HG02588 (cell line): ENCODE measurements around the gene PRICKLE2.
"Not testable (repeated sequence)": the region's sequence is repeated elsewhere in the genome, so short reads cannot be mapped to it uniquely, and the experiment has no call there.

ENCODE experiments used
- ATAC-seq: cut with Tn5 transposase; IDR thresholded peaks from one replicate; pipeline ENCODE4 v1.9.1; 2021; ENCODE audit warnings: mild to moderate bottlenecking, moderate library complexity; ENCODE audit not compliant: unreplicated experiment

The PRICKLE2 gene

DNA sequence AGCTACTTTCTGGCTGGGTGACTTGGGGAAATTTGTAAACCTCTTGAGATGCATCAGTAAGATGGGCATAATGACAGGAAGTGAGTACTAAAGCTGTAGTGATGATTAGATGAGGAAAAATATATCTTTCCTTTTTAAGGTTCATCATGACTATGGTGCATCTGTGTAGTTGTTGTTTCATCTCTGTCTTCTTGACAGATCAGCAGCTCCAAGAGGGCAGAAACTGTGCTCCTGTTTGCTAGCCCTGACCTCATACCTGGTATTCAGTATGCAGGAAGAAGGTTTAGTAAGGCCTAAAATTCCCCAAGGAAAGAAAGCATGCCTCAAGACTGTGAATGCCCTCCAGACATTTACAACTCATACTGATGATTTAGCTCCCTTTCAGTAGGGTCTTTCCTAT lies 119.5 kb downstream of the PRICKLE2 start:
- ATAC-seq, result no peak

DNA sequence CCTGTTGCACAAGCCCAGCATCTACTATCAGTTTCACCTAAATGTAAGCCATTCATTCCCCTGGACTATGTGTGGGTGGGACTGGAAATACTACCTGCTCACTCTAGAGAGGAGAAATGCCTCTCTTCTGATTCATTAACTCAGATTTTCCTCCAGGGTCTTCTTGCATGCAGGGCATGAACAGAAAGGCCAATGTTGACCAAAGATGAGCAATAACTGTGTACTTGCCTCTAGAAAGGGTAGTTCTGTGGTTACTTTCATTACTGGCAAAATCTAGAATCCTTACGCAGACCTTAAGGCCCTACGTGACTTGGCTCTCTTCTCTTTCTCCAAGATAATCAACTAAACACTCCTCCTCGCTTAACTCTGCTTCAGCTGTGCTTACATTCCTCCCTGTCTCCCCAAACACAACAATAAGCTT lies 120.6 kb downstream of the PRICKLE2 start:
- peak; percentile 70 for ATAC-seq

DNA sequence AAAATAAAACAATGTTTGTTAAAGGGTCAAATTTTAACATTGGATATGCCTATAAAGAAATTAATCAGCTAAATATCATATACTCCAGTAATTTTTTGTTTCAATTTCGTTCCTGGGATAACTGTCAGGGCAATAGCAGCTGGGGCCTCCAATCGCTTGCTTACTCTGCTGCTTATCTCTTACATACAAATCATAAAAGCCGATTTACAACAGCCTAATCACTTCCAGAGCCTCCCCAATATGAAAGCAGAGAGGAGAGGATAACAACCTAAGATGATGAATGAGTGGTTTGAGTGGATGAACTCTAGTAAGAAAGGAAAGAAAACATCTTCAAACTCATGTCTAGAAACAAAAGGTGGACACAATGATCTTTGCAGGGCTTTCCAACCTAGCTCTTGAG lies 121.3 kb downstream of the PRICKLE2 start:
- ATAC-seq, result no peak

DNA sequence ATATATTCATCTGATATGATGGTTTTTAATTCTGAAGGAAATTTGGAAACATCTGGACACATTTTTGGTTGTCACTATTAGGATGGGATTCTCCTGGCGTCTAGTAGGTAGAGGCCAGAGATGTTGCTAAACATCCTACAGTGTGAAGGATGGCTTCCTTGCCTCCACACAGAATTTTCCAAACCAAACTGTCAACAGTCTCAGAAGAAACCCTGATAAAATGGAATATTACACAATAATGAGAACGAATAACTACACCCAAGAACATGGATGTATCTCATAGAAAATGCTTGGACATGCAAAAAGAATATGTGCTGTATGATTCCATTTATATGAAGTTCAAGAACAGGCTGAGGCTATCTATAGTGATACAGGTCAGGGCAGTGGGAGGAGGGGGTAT lies 122.1 kb downstream of the PRICKLE2 start:
- ATAC-seq, result no peak

DNA sequence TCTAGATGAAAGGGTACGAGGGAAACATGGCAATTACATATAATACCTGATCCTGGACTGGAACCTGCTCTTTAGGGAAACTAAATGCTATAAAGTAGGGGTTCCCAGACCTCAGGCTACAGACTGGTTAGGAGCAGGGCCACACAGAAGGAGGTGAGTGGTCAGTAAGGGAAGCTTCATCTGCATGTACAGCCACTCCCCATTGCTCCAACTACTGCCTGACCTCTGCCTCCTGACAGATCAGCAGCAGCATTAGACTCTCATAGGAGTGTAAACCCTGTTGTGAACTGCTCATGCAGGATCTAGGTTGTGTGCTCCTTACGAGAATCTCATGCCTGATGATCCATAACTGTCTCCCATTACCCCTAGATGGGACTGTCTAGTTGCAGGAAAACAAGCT lies 123.1 kb downstream of the PRICKLE2 start:
- ATAC-seq, result no peak

DNA sequence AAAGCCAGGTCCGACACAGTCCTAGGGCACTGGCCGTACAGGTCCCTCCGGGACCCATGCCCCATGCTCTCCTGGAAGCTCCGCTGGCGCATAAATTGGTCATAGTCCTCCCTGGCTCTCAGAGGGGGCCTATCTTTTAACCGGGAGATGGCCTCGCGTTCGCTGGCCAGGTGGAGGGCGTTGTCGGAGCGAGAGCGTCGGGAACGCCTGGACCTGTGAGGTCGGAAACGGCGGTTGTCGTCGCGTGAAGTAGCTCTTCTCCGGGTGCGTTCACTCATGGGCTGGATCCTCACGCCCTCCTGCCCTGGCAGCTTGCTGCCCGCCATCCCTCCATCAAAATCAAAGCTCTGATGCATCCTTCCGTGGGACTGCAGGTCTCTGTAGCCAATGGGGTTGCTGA lies 126.0 kb downstream of the PRICKLE2 start:
- no peak for ATAC-seq

DNA sequence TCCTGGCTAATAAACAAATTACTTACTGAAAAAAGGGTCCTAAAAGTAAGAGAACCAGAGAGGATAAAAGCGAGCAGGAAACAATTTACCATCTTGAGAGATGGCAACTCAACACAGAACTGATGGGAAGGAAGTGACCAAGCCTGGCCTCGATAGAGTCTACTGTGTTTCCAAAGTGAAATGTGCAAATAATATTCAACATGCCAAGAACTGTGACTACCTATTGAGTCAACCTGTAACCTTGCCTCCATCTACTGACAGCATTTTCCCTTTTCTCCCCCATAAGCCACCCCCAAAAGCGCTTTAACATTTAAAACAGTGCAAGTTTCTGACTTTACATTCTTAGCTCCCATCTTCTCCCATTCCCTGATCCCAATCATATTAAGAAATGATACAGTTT lies 126.6 kb downstream of the PRICKLE2 start:
- no peak for ATAC-seq

DNA sequence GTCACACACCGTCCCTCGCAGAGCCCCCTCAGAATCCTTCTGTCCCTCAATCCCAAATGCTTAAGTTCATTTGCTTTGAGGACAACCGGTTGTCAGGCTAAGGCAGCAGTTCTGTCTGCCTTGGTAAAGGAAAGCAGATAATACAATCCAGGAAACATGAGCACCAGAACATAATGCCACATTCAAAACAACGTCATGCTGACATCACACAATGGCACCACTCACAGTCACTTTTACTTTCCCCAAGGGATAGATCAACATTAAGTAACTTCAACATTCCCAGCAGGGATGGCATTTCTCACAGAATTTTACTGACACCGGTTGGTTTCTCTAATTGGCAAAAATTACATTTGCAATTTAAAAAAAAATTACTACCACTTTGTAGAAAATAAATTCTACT lies 127.3 kb downstream of the PRICKLE2 start:
- no peak for ATAC-seq

DNA sequence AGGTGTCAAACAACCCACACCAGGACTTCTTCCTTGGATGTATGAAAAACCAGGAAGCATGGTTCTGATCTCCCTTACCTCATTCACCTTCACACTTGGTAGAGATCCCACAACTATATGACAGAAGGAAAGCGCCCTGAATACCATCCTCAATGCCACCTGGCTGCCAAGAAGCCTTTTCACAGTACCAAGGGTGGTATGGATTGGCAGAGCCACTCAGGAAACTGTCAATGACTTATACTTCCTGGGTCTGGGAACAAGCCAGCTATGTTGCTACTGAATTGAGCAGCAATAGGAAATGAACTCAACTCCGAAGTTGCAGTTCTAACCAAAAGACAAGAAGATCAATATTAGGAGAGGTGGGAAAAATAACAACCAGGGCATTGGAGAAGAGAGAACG lies 129.5 kb downstream of the PRICKLE2 start:
- no peak for ATAC-seq

DNA sequence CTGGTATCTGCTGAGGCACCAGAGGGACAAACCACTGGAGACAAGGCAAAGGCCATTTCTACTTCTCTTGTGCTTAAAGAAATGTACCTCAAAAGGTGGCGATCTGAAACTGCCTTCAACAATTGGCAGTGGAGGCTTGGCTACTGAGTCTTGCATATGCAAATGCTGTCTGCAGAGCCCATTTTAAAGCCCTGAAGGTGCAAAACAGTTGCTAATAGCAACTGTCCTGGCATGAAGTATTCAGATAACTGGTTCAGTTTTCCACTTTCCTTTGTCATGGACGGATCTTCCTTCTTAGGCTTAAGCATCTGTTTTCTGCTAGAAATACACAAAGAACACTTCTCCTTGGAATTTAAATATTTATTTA lies 130.6 kb downstream of the PRICKLE2 start:
- no peak for ATAC-seq

DNA sequence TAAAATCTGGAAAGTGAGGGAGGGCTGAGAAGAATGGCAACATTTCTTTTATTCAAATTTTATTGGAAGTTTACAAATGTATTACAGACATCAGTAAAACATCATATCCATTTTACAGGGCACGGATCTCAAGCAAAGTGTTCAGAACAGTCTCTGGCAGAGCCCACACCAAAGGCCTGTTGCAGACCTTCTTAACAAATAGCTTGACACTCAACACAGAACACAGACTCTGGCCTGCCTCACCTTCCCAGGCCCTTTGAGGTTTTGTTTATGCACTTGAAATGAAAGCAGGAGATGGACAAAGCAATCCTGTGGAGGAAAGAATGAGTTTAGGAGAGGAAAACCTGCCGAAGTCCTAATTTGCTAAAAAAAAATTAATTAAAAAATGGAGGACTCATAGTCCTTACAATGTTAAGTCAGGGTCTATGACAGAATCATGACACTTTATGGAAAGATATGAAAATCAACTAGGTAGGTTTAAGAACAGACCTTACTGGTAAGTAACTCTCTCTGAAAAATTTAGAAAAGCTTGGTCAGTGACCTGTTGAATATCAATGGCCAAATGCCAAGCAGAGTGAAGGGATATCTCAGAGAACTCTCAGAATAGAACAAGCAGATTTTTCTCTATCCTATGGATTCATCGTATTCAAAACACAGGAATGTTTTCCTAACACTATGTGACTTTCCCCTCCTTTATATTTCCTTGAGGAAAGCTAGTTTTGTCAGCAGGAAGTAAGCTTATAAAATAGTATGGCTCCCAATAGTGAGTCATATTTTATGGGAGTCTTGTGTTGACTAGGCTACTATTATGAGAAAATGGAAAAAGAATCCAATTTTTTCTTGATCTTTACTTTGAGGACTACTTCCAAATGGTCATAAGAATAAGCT lies 131.2 kb downstream of the PRICKLE2 start:
- no peak for ATAC-seq

DNA sequence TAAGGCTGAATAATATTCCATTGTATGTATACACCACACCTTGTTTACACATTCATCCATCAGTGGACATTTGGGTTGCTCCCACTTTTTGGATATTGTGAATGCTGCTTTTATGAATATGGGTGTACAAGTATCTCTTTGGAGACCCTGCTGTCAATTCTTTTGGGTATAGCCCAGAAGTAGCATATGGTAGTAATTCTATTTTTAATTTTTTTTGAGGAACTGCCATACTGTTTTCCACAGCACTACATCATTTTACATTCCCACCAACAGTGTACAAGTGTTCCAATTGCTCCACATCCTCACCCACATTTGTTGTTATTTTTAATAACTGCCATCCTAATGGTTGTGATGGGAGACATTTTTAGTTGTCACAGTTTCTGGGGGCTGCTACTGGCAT lies 132.1 kb downstream of the PRICKLE2 start:
- ATAC-seq, result no peak

DNA sequence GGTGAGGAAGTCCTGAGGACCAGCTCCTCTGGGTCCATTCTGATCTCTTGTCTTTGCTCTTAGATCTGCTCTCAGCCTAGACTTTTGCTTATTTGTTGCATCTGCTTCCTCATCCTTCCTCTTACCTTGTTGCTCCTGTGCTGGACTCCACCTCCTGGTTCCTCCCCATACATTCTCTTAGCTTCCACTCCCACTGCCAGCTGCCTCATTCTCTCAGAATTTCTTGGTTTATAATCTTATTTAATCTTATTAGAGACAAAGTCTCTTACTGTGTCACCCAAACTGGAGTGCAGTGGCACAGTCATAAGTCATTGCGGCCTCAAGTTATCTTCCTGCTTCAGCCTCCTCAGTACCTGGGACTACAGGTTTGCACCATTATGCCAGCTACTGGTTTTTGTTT lies 133.8 kb downstream of the PRICKLE2 start:
- no peak for ATAC-seq

DNA sequence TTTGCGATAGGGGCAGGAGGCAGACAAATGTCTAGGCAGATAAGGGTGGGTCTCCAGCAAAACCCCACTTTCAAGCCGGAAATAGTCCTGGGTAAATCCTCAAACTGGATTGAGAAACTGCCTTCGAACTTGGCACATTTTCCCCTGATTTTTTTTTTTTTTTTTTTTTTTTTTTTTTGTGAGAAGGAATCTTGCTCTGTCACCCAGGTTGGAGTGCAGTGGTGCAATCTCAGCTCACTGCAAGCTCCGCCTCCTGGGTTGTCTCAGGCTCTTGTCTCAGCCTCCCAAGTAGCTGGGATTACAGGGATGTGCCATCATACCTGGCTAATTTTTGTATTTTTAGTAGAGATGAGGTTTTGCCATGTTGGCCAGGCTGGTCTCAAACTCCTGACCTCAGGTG lies 135.9 kb downstream of the PRICKLE2 start:
- ATAC-seq, result not testable (repeated sequence)

DNA sequence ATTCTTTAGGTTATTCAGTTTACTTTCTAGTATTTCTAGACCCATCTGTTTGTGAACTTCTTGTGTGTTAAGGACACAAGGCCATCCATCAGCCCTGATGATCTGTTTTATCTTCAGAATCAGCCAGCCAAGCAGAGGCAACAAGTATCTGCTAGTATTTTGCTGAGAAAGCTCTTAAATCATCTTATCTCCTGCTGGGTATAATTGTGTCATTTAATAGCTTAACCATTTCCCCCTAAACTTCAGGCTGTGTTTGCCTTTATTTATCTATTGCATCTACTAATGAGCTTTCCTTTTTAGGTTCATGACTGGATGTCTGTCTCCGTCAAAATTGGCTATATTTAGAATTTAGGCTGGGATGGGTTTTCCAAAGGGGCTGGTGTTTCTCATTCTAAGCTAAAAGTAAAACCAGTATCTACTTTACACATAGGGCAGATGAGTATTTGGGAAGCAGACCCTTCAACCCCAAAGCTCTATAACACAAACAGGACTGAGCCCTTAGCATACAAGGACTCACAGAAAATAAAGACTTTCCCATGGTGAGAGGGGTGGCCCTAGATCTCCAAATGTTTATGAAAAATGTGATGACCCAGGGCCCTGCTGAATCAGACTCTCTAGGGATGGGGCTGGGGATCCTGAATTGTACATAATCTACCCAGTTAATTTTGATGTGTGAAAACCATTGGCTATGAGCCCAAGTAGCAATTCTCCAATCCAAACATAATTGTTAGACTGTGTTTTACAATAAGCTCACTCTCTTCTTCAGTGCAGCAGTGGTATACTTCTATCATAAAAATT lies 136.7 kb downstream of the PRICKLE2 start:
- ATAC-seq, result no peak

DNA sequence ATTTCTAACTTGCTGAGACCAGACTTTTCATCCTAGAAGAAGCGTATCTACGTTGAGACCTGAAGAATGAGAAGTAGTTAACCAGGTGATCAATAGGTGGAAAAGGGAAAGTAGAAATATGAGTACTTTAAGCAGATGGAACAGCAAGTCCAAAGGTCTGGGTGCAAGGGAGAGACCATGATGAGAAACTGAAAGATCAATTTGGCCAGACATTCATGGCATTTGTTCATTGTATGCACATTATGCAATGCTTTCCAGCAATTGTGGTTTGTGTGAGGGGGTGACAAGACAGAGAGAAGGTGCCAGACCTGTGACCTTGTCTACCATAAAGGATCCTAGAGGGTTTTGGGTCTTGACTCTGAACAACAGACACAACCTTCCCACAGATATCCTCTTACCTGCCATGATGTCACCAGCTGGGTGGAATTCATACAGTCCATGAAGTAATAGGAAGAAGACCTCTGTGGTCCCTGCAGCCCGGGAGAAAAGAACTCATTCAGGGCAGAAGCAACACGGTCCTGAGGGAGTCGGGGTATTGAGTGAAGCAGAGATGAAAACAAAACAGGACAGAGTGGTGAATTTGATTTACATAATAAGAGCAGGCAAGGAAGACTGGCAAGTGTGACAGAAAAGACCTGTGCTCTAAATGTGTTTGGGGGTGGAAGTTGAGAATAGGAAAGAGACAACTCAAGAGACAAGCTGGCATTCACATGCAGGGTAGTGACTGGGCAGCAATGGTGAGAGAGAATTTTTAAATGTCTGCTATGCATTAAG lies 138.6 kb downstream of the PRICKLE2 start:
- ATAC-seq, result no peak

DNA sequence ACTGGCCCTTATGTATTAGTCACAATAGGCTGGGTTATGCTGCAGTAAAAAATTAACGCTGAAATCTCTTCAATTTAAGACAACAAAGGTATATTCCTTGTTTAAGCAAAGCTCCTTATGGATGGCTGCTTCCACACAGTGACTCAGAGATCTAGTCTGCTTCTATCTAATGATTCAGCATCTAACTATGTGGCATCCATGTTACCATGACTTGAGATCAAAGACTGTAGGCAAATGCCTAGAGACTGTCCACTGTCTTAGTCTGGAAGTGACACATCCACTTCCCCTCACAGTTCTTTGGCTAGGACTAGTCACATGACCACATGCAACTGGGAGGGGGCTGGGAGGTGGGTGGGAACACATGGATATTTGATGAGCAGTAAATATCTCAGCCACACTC lies 140.6 kb downstream of the PRICKLE2 start:
- ATAC-seq, result no peak

DNA sequence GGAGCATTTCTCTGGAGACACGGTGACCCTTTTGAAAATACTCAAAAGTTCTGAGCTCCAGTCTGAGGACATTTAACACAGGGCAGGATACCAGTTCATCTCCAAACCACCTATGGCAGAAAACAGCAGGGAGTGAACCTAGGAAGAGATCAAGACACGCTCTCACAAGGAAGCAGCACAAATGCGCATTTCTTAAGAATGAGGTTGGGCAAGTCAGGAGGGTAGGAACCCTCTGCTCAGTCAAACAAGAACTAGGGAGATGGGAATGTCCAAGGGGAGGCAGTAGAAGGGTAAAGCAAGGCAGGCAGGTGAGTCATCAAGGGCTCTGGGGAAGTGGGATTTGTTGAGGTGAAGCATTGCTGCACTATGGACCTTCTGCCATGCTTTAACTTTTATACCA lies 141.7 kb downstream of the PRICKLE2 start:
- ATAC-seq, result no peak

DNA sequence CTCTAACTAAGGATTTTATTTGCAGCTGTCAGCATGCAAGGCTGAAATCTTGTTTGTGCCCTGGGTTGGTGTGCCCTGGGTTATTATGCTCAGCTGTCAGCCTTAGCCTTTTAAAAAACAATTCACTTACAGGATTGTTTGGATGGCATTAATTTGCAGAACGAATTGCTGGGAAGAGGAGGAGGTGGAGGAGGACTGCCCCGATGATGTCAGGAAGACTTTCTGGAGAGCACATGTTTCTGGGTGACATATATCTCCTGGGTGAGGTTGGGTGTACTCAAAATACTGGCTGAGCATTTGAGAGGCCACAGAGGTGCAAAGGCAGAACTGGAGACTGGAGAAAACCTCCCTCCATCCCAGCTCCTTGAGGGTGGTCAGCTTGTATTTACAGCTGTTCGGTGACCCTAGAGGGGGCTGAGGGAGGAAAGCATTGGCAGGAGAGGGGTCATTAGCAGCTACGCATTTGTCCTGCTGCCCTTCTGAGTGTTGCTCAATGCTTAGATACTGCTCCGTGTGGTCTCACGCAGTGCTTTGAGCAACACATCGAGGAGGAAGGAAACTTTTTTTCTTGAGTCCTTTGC lies 142.2 kb downstream of the PRICKLE2 start:
- ATAC-seq, result no peak

DNA sequence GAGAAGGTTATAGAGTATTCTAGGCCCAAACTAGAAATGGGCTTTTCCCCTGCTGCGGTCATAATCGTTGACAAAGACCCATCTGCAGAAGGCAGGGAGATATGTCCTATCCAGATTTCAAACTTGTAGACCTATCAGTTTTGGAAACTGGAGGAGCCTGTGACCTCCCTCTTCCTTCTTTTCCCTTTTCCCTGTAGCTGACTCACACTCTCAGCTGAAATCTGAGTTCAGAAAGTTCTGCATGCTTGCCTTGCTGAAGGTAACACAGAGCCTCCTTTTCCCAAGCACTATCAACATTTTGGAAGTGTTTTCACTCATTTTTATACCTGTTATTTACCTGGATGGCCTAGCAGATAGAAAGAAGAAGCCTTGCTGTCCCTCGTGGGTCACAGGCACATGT lies 142.9 kb downstream of the PRICKLE2 start:
- no peak for ATAC-seq

DNA sequence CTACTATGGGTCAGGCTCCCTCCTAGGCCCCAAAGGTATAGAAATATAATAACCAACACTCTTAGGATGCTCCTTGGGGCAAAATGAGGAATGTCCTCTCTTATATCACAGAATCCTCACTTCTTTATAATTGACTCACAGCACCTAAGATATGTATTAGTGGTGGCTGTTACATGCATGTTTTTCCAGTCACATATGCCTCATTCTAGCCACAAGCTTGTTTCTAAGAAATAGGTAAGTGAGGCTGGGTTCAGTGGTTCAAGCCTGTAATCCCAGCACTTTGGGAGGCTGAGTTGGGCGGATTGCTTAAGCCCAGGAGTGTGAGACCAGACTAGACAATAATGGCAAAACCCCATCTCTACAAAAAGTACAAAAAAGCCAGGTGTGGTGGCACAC lies 144.0 kb downstream of the PRICKLE2 start:
- ATAC-seq, result no peak
